HG03175 (cell line): ENCODE data around the gene CDS2.
"Not testable (repeated sequence)": the region's sequence is repeated elsewhere in the genome, so short reads cannot be mapped to it uniquely, and the experiment has no call there.

Experiments
- ATAC-seq: cut with Tn5 transposase; IDR thresholded peaks from one replicate; pipeline ENCODE4 v1.9.1; 2021; ENCODE audit warnings: mild to moderate bottlenecking, moderate library complexity; ENCODE audit not compliant: unreplicated experiment

Gene CDS2

GRCh38 chr20:5126512-5127203 lies at the start of gene CDS2:
Gene CDS2, plus strand, starts transcription at chr20:5127008. Its CDS starts 85 bp downstream, at chr20:5127093.
- peak; percentile 90 for ATAC-seq

GRCh38 chr20:5077761-5078387 lies 48.9 kb upstream of the CDS2 start:
- ATAC-seq, result no peak

- ATAC-seq, result peak; percentile 93
Observed at GRCh38 chr20:5078399-5078958, 48.3 kb upstream of the CDS2 start.

- no peak for ATAC-seq
Observed at GRCh38 chr20:5080384-5080877, 46.4 kb upstream of the CDS2 start.

- no peak for ATAC-seq
Observed at GRCh38 chr20:5085380-5085779, 41.4 kb upstream of the CDS2 start.

- ATAC-seq, result no peak
Observed at GRCh38 chr20:5088688-5089087, 38.1 kb upstream of the CDS2 start.

- peak; percentile 57 for ATAC-seq
Observed at GRCh38 chr20:5090191-5090590, 36.6 kb upstream of the CDS2 start.

GRCh38 chr20:5091902-5092301 lies 34.9 kb upstream of the CDS2 start:
- no peak for ATAC-seq

- ATAC-seq, result no peak
Observed at GRCh38 chr20:5092765-5093339, 34.0 kb upstream of the CDS2 start.

- ATAC-seq, result no peak
Observed at GRCh38 chr20:5095454-5095853, 31.4 kb upstream of the CDS2 start.

GRCh38 chr20:5095931-5096330 lies 30.9 kb upstream of the CDS2 start:
- no peak for ATAC-seq

GRCh38 chr20:5096463-5096862 lies 30.3 kb upstream of the CDS2 start:
- no peak for ATAC-seq

- ATAC-seq, result not testable (repeated sequence)
Observed at GRCh38 chr20:5099009-5099408, 27.8 kb upstream of the CDS2 start.

- not testable (repeated sequence) for ATAC-seq
Observed at GRCh38 chr20:5099909-5100308, 26.9 kb upstream of the CDS2 start.

GRCh38 chr20:5100684-5101347 lies 26.0 kb upstream of the CDS2 start:
- ATAC-seq, result peak; percentile 41

- no peak for ATAC-seq
Observed at GRCh38 chr20:5104479-5104878, 22.3 kb upstream of the CDS2 start.

GRCh38 chr20:5109276-5109675 lies 17.5 kb upstream of the CDS2 start:
- ATAC-seq, result no peak

GRCh38 chr20:5113615-5113986 lies 13.2 kb upstream of the CDS2 start:
- ATAC-seq, result no peak

- no peak for ATAC-seq
Observed at GRCh38 chr20:5114403-5114802, 12.4 kb upstream of the CDS2 start.

GRCh38 chr20:5116875-5117274 lies 9.9 kb upstream of the CDS2 start:
- ATAC-seq, result no peak
